HG03520 (cell line): Measurements from ENCODE around the gene TSN.
A peak's percentile ranks its signal among the peaks of the same experiment; 100 is the strongest.
"Not testable (repeated sequence)": the region's sequence is repeated elsewhere in the genome, so short reads cannot be mapped to it uniquely, and the experiment has no call there.

Experiments
- ATAC-seq: cut with Tn5 transposase; IDR thresholded peaks from one replicate; pipeline ENCODE4 v1.9.1; 2021; ENCODE audit warnings: mild to moderate bottlenecking, moderate library complexity; ENCODE audit not compliant: unreplicated experiment

The TSN gene

DNA sequence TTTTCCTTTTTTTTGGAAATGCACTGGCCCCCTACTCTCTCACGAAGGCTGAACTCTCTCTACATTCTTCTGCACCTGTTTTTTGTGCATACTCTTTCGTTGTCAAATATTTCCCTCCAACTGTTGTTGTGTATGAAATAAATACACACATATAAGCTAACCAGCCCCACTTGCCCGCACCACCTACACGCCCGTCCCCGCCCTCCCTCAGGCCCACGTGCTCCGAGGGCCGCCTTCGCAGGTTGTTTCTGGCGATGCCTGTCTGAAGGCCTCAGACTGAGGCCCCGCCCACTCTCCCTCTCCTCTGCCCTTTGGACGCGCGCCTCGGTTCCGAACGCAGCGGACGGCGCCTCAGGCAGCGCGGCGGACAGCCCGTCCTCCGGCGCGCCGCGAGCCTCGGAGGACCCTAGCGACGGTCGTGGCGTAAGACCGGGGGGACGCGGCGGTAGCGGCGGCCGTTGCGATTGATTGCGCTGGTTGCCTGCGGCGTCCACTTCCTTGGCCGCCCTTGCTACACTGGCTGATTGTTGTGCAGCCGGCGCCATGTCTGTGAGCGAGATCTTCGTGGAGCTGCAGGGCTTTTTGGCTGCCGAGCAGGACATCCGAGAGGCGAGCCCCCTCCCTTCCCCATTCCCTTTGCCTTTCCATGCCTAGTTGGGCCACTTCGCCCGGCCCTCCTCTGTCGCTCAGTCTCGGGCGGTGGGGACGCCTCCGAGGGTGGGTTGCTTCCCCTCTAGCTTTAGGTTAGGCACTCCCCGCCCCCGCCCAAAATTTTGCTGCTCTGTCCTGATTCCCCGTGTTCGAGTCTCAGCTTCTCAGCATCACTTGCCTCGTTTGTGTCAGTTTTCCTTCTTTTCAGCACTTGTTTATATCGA is at the start of gene TSN:
TSS of gene TSN (plus strand) at position 415 of the 875 bp plus-strand sequence. CDS start at position 544, 129 bp downstream.
- ATAC-seq = peak; percentile 99

DNA sequence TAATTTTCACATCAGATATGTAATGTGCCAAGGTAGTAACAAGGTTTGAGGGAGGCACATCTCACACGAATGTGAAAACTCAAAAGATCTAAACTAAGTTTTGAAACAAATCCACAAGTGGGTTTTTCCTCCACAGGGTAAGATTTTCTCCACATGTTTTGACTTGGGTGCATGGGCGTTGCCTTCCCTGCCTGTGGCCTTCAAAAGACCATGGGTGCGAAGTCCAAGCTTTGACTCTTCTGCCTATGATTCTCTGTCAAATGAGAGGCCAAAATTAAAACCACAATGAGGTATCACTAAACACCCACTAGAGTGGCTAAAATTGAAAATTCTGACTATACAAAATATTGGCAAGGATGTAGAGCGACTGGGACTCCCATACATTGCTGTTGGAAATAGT is 49.5 kb upstream of the TSN start:
- no peak for ATAC-seq

DNA sequence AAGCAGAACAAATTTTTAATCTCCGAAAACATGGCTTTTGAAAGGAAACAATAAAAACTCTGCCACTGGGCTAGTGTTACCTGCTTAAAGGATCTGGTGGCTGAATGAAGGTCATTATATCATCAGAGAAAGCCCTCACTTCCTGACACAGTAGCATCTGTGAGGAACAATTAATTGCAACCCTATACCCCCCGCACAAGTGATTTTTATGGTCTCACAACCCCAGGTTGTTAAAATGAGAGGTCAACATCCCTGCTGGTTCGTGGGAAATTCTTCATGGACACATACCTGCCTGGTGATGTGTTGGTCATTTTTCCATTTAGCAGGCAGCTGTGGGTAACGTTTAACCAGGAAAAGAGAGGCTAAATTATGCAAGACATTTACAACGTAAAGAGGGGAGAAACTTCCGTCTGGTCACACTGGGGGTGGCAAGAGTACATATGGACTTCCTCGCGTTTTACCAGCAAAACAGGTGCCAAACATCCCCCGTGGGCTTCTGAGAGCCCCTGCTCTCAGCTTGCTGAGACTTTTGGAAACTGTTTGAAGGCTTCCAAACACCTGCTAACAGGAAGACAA is 48.0 kb upstream of the TSN start:
- no peak for ATAC-seq

DNA sequence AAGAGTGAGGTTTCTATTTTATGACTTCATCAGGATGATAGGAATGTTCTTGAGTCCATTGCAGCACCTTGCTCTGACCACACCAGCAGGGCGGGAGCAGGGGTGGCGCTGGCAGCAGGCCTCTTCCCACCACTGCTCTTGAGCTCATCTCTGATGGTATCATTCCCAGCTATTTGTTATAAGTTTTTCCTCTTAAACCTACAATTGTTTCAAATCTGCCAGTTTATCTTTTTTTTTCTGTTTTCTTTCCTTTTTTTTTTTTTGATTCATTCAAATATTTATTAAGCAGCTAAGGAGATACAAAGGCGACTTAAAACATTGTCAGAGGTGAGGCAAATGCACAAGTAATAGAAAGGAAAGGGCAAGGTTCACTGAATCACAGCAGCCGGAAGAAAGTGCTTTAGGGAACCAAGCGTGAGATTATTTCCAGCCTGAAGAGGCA is 47.5 kb upstream of the TSN start:
- no peak for ATAC-seq

DNA sequence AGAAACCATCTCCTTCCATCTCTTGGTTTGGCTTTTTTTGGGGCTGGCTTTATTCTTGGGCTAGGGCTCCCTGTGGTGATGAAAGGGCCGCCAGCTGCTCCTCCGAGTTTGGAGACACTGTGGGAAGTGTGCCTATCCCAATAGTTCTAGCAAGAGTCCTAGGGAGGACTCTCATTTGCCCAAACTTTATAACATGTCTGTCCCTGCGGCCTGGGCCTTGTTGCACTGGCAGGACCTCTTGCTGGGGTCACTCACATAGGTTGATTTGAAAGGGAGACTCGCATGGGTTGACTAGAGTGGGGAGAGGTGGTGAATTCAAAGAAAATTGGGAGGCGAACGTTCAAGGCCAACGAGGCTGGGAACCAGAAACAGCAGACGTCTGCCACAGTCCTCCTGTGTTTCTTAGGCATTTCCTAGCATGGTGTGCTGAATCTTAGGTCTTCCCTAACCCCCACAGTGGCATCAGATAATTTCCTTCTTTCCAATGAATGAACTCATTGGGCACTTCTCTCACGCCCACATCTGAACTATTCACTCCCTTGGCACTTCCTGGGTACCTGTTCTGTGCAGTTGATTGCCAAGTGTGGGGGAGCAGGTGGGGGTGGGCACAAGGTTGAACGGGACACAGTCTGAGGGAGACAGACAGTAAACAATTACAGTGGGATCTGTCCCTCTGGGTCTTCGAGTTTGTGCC is 45.5 kb upstream of the TSN start:
- no peak for ATAC-seq

DNA sequence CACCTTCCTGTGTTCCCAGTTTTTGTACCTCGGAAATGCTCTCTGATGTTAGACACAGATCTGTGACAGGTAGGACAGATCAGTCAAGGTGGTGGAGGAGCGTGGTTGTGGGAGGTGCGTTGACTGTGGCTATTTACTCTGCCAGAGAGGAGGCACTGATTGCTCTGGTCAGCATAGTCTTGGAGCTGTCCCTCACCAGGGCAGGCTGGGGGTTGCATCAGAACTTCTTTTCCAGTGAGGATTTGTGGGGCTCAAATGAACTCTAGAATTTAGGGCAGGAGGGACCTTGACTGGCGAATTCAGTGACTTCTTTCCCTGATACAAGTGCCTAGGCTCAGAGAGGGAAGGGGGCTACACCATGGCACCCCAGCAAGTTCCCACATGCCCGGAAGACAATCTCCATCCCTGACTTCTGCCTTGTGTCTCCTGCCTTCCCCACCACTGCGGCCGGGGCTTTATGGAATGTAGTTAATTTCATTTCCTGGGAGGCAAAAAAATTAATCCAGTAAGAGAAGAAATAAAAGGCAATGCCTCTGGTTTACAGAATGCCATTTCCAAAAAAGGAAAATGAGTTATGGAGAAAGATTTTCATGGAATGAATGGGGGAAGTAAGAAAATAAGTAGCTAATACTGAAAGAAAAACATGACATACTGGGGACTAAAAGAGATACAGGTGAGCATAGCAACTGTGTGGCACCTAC is 44.8 kb upstream of the TSN start:
- no peak for ATAC-seq

DNA sequence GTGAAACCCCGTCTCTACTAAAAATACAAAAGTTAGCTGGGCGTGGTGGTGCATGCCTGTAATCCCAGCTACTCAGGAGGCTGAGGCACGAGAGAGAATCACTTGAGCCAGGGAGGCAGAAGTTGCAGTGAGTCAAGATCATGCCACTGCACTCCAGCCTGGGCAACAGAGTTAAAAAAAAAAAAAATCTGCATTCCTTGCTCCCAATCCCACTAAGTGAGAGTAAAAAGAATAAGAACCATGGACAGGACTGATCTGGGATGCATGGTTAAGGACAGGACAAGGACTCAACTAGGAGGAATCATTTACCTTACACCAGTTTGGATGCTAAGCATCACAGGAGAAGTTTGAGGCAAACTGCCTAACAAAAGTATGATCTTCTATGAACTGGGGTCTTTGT is 44.0 kb upstream of the TSN start:
- not testable (repeated sequence) for ATAC-seq

DNA sequence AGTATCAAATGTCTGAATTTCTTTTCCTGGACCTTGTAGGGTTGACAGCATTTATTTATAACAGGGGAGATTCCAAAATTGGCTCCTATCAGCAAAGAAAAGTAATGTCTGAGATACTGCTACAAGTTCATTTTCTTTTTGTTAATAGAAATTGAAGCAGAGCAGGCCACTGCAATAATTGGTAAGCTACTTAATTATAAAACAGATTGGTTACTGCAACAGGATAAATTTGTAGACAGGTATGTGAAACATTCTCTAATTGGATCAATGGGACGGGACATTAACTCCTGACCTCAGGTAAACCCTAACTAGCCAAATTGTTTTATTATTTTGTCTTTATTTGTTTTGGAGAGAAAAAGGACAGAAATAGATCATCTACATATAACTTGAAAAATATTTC is 39.3 kb upstream of the TSN start:
- ATAC-seq = no peak

DNA sequence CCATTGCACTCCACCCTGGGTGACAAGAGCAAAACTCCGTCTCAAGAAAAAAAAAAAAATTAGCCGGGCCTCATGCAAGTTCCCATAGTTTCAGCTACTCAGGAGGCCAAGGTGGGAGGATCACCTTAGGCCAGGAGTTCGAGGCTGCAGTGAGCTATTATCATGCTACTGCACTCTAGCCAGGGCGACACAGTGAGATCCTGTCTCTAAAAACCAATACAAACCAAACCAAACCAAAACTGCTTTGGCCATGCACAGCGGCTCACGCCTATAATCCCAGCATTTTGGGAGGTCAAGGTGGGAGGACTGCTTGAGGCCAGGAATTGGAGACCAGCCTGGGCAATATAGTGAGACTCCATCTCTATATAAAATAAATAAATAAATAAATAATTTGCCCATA is 37.9 kb upstream of the TSN start:
- ATAC-seq = no peak

DNA sequence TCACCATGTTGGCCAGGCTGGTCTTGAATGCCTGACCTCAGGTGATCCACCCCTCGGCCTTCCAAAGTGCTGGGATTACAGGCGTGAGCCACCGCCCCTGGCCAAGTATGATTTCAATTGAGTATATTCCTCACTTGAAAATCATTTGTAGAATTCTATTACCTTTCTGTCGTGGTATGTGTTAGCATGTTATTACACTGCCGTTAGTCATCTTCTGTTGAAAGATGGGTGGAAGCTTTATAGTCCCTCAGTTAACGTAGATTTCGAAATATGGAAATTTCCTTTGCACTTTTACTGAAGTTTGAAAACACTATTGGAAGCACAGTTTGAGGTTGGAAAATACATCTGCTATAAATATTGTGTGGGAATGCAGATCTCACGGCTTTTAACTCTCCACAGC is 33.5 kb upstream of the TSN start:
- no peak for ATAC-seq

DNA sequence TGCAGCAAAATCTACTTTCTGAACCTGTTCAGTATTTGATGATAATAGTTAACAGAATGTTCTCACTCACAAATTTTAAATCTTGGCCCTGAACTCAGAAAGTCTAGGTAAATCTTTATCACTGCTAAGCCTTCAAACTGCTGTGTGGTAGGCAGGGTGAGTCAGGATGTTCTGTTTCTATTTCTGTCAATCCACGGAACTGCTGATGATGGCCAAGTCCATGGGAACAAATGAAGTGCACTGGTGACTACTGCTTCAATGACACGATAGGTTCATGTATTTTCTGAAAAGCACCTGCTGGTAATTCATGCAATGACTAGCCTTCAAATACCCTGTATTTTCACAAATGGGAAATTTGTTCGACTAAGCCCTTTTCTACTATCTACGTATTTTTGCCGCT is 33.0 kb upstream of the TSN start:
- no peak for ATAC-seq

DNA sequence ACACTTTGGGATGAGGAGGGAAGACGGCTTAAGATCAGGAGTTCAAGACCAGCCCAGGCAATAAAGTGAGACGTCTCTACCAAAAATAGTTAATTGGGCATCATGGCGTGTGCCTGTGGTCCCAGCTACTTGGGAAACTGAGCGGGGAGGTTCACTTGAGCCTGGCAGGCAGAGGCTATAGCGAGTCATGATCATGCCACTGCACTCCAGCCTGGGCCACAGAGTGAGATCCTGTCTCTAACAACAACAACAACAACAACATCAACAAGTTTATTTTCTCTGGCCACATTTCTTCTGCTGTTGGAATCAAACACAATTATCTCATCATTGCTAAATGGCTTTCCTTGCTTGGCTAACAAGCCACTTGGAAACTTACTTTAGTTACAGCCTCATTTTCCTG is 32.1 kb upstream of the TSN start:
- no peak for ATAC-seq

DNA sequence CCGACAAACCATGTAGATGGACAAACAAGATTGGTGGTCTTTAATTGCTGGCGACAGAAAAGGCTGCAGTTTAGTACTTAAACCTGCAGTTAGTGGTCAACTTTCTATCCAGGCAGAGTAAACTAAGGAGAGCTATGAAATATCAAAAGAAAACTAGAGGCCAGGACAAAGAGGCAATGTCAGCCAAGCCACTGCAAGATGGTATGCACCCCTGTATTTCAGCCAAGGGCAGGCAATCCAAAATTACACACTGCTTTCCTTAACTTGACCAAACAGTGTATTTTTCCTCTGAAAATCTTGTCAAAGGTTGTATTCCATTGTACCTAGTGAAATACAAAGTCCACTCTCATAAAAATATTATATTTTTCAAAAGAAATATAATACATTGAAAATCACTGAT is 28.1 kb upstream of the TSN start:
- no peak for ATAC-seq

DNA sequence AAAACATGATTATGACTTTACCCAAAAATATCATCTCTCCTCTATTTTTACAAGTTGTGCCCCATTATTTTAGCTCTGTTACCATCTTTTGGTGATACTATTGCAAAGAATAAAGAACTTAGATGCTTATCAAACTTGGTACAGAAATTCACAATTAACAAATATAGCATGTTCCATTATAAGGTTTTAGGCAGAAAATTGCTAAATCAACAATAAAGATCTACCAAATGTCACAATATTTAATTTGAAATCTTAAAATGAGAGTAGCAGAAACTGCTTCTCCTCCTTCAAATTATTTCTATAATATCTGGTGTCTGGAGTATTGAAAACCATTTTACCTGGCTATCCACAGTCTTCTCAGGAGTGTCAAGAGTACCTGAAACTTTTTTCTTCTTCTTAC is 27.5 kb upstream of the TSN start:
- no peak for ATAC-seq

DNA sequence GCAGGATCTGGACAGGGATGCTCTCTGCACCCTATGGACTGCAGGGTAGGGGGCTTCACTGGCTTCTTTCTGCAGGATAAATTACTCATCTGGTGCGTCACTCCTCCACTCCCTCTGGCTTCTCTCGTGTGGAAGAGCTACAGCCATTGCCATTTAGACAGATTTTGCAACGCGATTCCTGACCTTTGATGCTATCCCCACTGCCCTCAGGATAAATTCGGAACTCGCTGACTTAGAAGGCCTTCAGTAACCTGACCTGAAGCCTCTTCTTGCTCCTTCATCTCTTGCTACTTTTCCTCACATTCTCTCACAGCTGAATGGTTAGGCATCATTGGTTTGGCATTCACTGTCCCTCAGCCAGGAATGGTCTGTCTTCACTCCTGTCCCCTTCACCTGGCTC is 24.1 kb upstream of the TSN start:
- ATAC-seq = no peak

DNA sequence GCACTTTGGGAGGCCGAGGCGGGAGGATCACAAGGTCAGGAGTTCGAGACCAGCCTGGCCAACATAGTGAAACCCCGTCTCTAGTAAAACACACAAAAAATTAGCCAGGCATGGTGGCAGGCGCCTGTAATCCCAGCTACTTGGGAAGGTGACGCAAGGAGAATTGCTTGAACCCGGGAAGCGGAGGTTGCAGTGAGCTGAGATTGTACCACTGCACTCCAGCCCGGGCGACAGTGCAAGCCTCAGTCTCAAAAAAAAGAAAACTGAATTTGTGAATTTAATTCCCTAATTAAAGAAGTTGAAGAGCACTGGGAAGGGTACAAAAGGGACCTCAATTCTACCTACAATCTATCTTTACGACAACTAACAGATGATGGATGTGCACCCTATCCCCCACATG is 20.9 kb upstream of the TSN start:
- not testable (repeated sequence) for ATAC-seq

DNA sequence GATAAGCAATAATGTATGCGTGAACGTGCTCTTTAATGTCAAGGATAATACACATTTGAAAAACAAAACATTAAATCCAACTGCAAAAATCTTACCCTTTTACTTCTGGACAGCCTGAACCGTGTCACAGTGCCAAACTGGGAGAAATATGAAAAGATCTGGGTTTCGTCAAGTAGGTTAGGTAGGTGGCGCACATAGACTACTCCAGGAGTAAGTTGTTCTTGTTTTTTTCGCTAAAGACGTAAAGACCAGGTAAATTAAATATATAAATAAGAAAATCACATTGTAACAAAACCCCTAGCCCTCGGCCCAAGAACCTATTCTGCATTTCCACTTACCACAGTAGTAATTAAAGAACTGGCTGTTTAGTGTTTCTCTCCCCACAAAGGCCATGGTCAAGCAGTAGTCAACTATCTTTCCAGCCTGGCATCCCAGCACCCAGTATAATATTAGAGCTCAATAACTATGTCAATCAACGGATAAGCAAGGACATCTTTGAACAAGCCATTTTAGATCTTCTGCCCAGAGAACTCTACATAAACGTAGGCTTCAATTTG is 19.9 kb upstream of the TSN start:
- ATAC-seq = no peak

DNA sequence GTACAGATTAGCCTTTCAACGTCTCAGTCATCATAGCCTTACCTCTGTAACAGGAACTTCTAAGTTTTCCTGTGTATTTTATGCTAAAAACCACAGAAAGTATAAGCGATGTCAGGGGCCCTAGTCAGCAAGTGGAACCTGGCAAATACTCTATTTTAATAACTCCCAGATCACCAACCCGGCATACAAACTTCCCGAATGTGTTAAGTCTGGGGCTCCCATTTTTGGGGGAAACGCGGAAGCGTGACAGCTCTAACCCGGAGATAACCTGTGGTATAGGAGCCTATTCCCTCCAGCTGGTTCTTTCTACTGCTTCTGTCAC is 19.4 kb upstream of the TSN start:
- no peak for ATAC-seq

DNA sequence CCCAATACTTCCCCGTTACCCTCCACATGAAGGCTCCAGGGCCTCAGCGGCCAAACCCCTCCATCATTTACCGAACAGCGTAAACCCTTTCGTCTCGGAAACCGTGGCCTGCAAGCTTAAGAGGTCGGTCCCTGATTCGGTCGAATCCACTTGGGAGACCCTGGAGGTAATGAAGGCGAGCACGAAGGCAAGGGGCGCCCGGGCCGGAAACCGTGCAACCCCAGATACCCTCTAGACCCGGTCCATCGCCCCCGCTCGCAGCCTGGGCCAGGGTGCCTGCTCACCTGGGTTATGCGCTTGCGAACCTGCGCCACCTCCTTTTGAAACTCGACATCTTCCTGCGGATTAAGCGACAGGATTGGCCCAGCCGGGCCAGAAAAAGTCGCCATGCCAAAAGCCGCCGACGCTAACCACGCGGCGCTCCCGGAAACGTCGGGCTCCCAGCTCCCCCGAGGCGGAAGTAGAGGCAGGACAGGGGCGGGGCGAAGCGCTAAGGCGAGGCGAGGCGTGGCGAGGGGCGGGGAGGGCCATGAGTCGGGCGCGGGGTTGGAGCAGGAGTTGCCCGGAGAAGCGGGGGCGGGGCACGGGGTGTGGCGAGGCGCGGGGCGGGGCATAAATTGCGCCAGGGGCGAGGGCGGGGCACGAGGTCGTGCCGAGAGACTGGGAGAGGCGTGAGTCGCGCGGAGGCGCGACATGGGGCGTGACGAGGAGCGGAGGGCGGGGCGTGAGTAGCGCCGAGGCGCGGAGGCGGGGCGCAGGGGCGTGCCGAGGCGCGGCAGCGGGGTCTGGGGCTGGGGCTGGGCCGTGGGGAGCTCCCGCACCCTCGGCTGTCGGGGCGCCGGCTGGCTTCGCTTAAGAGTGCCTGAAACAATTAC is 18.8 kb upstream of the TSN start, which contains the start of gene NIFK:
TSS of gene NIFK (minus strand) at position 414 of the 875 bp plus-strand sequence. CDS start at position 389, 25 bp downstream.
- peak; percentile 92 for ATAC-seq

DNA sequence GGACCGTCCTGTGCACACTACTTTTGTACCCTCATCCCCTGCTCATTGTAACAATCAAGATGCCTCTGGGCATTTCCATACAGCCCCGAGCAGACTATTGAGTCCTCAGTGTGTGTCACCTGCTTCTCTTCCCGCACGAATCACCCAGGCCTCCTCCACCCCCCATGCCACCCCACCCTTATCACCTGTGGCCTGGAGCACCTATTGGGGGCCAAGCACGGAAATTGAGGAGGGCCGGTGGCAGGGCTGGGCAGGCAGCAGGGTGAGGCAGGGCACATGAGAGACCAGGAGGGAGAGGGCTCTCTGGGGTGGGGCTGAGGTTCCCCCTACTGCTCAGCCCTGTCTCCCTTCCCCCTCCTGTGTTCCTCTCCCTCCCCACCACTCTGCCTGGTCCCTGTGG is 14.5 kb upstream of the TSN start:
- ATAC-seq = no peak
